Activated CD4-positive, CD25-positive, alpha-beta regulatory T cell treated with anti-CD3 and anti-CD28 coated beads, Interleukin-2, amount 50 U/mL, for 24 hours (primary cell): Measurements from ENCODE around the gene PLPPR5.

Source experiments
- ATAC-seq, 2 donors: fragments of 150-1000 bp; cut with Tn5 transposase; one replicate each; pipeline ENCODE4 v1.10.0; 2021; ENCODE audit warnings: mild to moderate bottlenecking in 1 of 2, moderate library complexity in 1 of 2

The PLPPR5 gene

DNA sequence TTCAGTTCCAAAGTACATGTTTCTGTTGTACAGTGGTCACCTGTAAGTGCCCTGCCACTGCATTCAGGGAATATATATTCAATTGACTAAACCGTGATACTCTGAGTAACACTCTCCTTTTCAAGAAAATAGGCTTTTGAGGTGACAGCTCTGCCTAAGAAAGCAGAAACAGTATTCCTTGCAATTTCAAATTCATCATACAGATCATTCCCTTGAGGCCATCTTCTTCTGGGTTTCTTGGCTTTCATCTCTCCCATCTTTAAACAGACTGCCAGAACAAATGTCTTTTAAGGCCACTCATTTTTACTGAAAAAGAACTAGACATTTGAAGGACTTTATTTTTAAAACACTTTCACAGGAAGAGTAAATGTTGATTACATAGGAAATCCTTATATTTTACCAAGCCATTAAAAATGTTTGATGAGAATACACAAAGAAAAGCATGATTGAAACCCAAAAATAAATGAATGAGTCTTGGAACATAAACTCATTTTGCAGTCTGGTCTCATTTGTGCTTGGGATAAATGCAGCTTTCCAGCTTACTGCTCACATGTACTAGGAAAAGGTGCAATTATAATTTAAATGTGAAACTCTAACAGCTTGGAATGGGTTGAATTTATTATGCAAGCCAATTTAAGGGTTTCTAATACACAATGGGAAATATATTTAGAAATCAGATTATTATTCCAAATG is 34.7 kb downstream of the PLPPR5 start:
- no peak for ATAC-seq

DNA sequence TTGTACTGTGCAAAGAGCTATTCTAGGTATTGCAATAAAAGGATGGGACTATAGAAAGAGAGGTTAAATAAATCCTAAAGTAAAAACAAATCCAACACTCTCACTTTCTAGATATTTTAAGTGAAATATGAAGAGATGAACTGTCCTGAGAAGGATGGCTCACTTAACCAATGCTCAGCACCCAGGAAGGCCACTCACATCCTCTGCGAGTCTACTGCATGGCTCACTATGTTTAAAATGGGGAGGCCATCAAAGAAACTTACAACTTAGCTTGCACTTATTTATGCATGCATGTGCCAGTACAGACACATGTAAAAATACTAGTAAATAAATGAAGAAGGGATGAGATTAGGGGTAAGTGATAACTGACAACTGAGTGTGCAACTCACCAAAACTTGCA is 37.5 kb downstream of the PLPPR5 start:
- ATAC-seq: no peak

DNA sequence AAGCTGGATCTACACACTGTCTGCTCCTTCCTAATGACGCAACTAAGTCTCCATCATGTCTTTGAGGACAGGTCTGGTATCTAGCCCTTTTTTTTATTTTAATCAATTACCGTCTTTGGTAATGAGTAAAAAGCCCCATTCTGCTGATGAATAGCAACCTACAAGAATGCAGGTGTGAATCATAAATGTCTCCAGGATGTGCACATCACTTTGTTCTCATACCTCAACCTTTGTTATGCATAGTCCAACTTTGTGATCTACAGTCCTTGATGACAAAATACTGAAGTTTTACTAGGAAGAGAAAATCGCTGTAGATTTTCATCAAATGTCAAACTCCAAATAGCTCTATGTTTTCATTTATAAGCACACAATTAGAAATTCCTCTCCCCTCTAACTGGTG is 39.3 kb downstream of the PLPPR5 start:
- peak; percentile 60 to 65 for ATAC-seq

DNA sequence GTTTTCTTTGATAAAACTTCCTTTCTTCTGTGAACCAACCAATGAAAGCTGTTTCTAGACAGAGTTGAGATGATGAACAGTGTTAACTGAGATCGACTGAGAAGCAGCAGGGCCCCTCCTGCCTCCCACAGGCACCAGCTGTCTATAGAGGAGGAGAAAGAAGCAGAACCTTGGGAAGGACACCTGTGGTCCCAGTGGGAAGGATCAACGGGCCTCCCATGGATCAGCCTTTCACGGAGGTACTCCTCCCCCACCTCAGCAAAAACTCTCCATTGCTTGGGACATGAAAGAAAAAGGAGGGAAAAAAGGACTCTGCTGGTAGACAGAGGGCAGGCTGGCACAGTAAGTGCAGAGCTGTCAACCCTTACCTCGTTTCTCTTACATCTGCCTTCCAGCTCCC is 40.5 kb downstream of the PLPPR5 start:
- no peak for ATAC-seq

DNA sequence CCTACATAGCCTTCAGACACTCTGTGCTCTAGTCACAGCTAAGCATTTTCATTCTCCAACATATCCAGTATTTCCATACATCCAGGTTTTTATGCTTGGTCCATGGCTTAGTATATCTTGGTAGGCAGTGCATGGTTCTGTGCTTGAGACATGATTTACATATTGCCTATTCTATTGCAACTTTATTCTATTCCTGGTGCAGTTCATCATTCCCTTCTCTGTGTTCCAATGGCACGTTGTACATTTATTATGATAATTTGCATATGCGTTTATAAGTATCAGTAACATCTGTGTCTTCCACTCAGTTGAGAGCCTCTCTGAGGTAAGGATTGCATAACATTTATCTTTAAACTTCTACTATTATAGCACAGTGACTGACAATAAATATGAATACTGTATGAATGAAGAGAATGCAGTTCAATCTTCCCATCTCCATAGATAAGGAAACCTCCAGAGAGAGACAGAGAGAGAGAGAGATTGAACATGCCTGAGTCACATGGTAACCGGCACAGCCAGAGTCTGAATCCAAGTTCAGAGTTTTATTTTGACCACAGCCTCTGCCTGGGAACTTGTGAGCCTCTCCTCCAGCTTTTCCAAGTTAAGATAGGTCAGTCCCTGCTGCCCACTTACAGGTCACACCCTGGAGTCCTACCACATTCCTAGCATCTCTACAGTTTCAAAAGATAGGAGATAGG is 41.5 kb downstream of the PLPPR5 start:
- ATAC-seq: no peak

DNA sequence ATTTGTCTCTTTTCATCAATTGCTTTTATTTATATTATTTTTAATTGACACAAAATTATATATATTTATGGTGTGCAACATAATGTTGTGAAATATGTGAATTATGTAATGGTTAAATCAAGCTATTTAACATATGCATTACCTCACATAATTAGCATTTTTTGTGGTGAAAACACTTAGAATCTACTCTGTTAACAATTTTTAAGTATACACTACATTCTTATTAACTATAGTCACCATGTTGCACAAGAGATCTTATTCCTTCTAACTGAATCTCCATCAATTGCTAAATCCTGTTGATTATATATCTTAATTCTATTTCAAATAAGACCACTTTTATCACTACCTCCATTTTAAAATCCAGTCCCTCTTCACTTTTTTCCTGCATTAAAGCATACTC is 42.5 kb downstream of the PLPPR5 start:
- ATAC-seq: no peak

DNA sequence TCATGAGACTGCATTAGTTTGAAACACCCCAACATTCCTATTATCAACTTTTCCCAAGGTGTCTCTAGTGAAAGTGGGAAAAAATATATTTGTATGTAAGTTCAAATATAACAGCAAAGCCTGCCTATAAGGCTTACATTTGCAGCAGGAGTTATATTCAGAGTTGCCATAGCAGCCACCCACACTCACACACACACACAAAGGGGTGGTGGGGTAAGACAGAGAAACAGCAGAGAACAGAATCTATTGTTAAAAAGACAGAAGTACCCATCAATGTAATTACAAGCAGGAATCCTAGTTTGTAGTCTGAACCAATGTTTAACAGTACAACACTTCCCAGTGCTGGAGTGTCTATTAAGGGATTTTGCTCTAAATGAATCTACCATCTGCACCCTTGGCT is 55.0 kb downstream of the PLPPR5 start:
- ATAC-seq: no peak

DNA sequence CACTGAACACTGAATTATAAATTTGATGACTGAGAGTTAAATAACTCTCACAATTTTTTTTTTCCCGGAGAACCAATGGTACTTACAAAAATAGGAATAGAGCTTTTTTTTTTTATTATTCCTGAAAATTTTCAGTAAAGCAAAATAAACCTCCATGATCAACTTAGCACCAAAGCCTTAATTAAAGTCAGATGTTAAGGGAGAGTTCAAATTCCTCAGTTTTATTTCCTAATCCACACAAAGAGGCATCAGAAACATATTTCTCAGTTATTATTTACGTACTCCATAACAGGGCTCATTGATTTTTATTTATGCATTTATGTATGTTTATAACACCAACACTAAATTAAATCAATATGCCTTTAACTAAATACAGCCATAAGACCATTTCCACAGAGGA is 55.5 kb downstream of the PLPPR5 start:
- no peak for ATAC-seq

DNA sequence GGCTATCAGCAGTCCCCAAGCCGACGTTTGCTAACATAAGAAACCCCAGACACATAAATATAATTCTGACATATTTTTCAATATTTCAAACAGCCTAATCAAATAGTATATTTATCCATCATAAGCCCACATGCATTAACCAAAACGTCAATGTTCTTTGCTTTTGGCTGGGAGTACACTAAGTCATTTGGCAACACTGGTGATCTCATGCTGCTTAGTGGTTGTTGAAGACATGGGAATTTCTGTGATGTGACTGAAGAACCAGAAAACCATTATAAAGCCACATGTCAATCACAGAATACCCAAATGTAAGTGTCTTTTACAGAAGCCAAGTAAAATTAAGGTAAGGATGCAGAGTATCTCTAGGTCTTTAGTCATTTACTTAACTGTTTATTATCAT is 57.6 kb downstream of the PLPPR5 start:
- no peak for ATAC-seq

DNA sequence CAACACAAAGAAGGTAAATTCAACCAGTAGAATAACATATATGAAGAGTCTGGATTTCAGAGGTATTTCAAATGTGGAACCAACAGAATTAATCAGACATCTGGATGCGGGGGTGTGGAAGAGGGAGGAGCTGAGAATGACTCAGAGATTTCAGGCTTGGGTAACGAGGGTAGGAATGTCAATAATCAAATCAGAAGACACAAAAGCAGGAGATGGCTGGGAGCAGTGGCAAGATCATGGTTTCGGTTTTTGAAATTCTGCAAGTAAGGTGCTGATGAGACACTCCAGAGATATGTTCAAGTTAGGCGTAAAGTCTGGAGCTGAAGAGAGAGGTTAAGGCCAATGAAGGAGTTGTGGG is 64.0 kb downstream of the PLPPR5 start:
- no peak for ATAC-seq

DNA sequence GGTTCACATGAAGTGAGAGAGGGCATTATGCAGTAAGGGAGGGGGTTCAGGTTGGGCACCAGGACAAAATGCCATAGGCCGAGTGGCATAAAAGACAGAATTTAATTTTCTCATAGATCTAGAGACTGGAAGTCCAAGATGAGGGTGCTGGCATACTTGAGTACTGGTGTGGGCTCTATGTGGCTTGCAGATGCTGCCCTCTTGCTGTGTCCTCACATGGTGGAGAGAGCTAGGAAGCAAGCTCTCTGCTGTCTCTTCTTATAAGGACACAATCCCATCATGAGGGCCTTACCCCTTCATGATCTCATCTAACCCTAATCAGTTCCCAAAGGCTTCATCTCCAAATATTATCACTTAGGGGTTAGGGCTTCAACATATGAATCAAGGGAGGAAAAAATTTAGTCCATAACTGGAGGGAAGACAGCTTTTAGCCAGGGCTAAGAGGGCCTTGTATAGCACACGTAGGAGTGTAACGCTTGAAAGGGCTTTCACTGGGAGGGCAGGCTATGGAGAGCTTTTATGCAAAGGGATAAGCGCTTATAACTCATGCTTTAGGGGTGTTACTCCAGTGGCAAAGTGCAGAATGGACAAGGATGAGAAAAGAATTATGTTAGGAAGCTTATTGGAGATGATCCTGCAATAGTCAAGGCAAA is 64.5 kb downstream of the PLPPR5 start:
- ATAC-seq: no peak

DNA sequence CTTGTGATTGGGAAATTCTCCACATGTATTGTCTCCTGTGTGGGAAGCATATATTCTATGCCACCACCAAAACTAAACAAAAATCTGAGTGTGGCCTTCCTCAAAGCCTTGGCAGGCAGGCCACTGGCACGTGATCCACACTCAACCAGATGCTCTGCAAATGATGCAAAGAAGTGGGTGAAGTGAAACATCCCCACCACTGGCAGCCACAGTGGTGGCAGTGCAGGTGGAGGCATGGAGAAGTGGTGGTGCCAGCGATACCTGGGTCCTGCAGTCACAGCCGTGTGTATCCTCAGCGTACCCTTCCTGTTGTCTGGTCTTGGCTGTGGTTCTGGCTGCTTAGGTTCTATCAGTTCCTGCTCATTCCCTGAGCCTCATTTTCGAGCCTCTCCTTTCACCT is 65.2 kb downstream of the PLPPR5 start:
- ATAC-seq: no peak

DNA sequence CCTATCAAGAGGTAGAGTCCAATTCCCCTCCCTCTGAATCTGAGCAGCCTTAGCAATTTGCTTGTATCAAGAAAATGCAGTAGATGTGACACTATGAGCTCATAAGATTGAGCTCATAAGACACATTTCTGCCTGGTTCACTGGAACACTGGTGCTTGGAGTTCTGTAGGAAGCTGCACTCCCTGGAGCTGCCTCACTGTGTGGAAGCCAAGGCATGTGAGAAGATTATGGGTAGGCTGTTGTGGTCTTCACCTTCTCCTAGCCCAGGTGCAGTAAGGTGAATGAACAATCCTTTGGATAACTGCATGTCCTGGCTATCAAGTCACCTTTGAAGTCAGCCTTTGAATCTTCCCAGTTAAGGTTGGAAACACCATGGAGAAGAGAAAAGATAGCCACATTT is 67.3 kb downstream of the PLPPR5 start:
- ATAC-seq: no peak

DNA sequence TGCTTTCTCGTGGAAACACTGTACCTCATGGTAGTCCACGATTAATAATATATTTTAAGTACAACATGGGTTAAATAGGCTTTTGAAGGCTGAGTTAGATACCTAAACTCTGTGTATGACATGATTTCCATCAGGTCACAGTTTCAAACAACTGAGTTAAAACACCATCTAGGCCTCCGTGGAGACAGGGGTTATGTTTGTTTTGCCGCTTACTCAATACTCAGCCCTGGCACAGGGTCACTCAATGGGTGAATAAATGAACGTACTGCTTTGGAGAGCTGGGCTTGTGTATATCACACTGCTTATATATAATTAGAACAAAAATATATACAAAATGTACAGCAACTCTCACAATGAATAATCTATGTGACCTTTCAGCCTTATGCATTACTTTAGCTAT is 72.5 kb downstream of the PLPPR5 start:
- no peak for ATAC-seq

DNA sequence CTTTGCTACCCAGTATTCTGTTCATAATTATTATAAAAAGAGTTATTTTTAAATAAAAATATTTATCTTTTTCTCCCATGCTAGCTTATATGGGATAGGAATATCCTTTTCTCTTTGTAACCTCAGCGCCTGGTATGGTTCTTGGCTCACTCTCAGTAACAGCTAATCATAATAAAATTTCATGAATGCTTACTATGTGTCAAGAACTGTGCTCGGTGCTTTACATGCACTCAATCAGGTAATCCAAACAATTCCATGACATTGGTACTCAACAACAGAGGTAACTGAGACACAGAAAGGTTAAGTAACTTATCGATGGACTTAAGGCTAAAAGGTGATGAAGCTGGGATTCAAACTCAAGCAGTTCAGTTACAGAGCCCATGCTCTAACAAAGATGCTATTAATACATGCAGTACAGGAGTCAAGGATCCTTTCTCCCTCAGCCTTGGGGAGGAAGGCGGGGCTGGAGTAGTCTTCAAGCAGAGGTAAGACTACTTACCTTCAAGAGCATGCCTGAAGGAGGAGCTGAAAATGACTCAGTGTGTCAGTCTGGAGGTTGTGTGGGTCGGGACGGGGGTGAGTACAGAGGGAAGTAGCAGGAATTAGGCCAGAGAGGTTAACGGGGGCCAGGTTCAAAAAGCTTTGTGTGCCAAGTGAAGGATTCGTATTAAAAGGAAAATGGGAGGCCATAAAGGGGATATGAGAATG is 73.4 kb downstream of the PLPPR5 start:
- no peak for ATAC-seq

DNA sequence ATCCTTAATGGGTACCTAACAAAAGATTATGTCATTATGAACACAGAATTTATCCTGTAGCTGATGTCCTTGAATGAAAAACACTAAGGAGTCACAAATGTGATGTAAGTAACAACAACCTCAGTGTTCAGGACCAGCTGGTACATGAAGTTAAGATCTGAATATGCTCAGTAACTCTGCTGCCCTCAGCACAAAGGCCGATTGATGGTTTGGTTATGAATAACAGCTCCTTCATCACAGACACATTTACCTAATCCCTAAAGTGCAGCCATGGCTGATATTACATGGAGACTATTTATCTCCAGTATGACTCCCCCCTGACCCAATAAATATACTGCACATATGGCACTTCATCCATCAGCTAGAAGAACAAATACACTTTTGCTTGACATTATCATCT is 75.2 kb downstream of the PLPPR5 start:
- no peak for ATAC-seq

DNA sequence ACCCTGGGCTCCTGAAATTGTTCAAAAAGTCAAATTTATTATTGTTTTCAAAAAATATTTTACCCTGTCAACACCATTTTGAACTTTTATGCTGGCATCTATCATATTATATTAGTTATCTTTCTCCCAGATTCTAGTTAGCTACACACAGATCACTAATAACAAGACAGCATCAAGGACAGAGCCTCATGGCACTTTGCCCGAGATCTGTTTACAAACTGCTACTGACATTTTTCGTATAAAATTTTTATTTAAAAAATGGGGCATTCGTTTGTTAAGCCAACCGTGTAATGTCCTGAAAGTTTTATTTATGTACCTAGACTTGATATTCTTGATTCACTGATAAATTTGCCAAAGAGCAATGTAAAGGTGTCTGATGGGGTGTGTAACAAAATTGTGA is 78.1 kb downstream of the PLPPR5 start:
- ATAC-seq: no peak

DNA sequence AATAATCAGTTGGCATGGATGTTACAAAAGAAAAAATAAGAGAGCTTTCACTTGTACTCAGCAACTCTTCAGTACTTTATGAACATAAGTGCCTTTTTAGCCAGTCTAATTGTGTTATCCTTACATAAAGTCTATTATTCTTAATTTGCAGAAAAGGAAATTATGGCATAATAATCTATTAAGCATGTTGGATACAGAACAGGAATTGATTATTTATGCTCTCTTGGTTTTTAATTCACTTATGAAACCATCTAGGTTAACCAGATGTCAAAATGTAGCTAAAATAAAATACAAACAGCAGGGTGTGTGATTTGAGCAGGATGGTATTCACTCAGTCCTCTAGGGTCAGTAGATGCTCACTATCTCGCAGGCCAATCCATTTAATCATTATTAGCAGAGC is 79.7 kb downstream of the PLPPR5 start:
- no peak for ATAC-seq

DNA sequence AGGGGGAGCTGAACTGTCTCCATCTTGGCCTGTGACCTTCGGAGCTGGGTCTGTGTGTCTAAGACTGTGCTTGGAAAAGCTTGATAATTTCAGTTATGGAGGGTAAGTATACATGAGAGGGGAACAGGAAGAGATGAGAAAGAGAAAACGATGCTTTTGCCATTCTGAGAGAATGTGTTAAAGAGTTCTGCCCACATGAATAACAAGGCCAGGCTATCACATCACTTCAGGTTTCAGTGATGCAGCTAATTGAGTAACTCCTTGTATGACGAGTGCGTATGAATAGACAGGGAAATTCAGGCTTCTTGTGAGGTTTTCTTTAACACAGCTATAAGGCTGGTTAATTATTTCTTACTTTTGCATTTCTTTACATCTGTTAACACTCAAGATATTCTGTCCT is 81.0 kb downstream of the PLPPR5 start:
- ATAC-seq: peak in 1 of 2 donors; percentile 20

DNA sequence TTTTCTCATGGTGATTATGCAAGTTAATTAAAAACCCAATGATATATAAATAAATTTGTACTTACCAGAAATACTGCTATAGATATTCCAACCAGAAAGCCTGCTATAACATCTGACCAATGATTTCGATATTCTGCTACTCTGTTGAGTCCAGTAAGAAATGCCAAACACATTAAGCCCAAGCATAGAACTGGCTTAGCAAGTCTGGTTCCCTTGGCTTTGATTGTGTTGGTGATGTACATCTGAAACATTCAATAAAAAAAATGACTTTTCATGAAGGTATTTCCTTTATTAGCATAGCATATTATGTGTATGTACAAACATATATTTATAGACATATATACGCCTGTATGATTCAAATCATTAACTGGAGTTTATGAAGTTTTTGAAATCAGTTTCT is 82.8 kb downstream of the PLPPR5 start:
- no peak for ATAC-seq

DNA sequence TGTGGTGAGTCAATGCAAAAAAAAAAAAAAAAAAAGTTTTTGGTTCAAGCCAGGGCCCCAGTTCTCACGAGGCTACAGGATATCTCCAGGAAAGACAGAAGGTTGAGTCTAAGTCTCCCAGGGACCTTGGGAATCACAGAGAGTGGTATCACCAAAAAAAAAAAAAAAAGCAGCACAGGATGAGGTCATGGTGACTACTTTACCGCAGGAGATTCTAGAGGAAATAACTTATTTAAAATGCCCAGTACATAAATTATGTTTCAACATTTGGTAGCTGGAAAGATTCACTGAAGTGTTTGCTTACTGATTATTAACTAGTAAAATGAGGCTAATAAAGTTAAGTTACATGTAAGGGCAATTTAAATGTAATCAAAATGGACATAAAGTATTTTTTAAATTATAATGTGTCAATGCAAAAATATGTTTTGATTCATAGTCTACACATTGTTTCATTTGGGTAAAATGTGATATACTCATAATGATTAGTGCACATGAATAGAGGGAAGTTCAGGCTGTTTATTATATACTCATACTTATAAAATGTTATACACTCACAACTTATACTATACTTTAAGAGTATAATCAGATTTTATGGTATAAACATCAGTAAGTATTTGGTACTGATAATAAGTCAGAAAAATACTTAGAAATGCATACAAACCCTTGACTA is 84.1 kb downstream of the PLPPR5 start:
- no peak for ATAC-seq

DNA sequence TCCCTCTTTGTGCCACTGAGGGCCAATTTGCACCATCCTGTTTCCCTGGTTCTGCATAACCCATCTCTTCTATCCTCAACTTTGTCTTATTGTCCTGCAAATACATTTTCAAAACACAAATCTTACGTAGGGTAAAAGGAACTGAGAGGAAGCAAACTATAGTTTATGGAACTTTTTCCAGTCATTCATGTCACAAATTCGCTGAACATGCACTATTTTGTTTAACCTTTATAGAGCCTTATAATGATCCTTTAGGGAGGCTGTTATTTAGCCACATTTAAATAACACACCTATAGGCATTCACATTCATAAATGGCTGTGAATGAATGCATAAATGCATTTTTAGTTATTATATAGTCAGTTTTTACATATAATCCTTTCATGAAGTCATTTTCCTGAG is 85.0 kb downstream of the PLPPR5 start:
- ATAC-seq: no peak

DNA sequence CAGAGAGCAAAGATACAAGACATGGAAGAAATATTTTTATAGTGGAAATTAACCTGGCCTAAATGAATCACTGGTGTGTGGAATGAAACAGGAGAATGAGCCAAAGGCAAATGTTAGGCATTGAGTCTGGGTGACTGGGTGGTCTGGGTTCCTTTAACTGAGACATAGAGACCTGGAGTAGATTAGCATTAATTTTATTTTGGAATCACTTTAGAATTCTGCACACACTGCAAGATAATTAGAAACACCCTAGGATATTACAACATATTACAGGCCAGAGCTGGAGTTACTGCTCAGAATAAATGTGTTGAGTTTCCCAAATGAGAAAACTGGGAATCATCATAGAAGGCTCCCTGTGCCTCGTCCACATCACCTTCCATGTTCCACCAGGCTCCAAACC is 85.5 kb downstream of the PLPPR5 start:
- ATAC-seq: no peak
